ENCODE measurements around the gene SHLD2. TPM values are rescaled to one million over a fixed set of nuclear protein-coding genes. Genes with fewer than 3 reads are reported as not detected.
"Not testable (repeated sequence)": the region's sequence is repeated elsewhere in the genome, so short reads cannot be mapped to it uniquely, and the experiment has no call there.

Gene SHLD2
- total and polyA plus RNA-seq, 2 of the 13 experiments (the other 11 are each of a cell fraction or from before 2014, with no cell fraction given) = 25.7 to 53.7 TPM

DNA sequence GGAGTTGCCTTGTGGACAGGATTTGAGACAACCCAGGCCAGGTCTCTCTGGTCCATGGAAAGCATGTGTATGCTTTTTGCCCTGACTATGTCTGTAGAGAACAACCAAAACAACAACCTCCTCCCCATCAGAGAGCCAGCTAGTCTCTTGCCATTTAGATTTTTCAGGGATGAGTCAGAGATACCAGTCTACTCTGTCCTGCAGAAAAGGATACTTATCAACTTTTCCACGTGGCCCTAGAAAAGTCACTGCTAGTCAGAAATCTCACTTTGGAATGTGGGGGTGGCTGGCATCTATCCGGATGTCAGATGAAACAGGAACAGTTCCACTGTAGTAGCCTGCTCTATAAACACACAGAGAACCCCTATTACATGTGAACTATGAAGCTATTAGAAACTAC, 116.8 kb downstream of the SHLD2 start:
- CTCF ChIA-PET (ENCODE audit: low intra/inter-chr PET ratio, low total read pairs); H3K9ac ChIP-seq (ENCODE audit: insufficient read depth, low read depth, low read length); H3K36me3 ChIP-seq (replicated peaks in 1 of 2; ENCODE audit: control insufficient read depth in 1 of 2, insufficient read depth in 2 of 2, low read length in 2 of 2); H3K27me3 ChIP-seq (ENCODE audit: control insufficient read depth in 1 of 2, insufficient read depth in 2 of 2, low read length in 2 of 2); H2AFZ ChIP-seq (ENCODE audit: low read length); BruUV-seq (replicated peaks); ATAC-seq; H4K20me1 ChIP-seq (ENCODE audit: insufficient read depth, low read length); H3K4me2 ChIP-seq (ENCODE audit: low read depth, low read length); H3K27ac ChIP-seq (ENCODE audit: extremely low read length, insufficient read depth, low read length); POLR2A ChIA-PET; H3K4me1 ChIP-seq (ENCODE audit: insufficient read depth, low read length); FAIRE-seq; H3K79me2 ChIP-seq (ENCODE audit: insufficient read depth, low read length); H3K4me3 ChIP-seq (replicated peaks in 1 of 3; ENCODE audit: insufficient read depth in 1 of 3, low read depth in 2 of 3, low read length in 3 of 3); in situ Hi-C loops (cut with HindIII; ENCODE audit: extremely low pct_ligation_motif_present, low pct_unique_long_range_greater_than_20kb); H3K9me3 ChIP-seq (ENCODE audit: low read length); intact Hi-C loops (cut with micrococcal nuclease; ENCODE audit: unreplicated experiment): not testable (repeated sequence)
- peak; percentile 3 for DNase-seq (ENCODE audit: low spot score)
- 73% methylated on average over 2 of the region's 2 CpGs for WGBS (ENCODE audit: low lambda C conversion rate)
- TF ChIP-seq FOSL2 (CRISPR knock-in tag; IDR thresholded peaks at IDR 0.05) = peak; percentile 41; the same call in 1 of the 2 replicates

GRCh38 chr10:87213150-87213765, 118.3 kb downstream of the SHLD2 start:
- DNase-seq (ENCODE audit: low spot score); H3K79me2 ChIP-seq (ENCODE audit: insufficient read depth, low read length); H3K36me3 ChIP-seq (replicated peaks in 1 of 2; ENCODE audit: control insufficient read depth in 1 of 2, insufficient read depth in 2 of 2, low read length in 2 of 2); H3K9ac ChIP-seq (ENCODE audit: insufficient read depth, low read depth, low read length); in situ Hi-C loops (cut with HindIII; ENCODE audit: extremely low pct_ligation_motif_present, low pct_unique_long_range_greater_than_20kb); BruUV-seq (replicated peaks); H3K27ac ChIP-seq (ENCODE audit: extremely low read length, insufficient read depth, low read length); FAIRE-seq; ATAC-seq; H4K20me1 ChIP-seq (ENCODE audit: insufficient read depth, low read length); CTCF ChIA-PET (ENCODE audit: low intra/inter-chr PET ratio, low total read pairs); H3K4me2 ChIP-seq (ENCODE audit: low read depth, low read length); H2AFZ ChIP-seq (ENCODE audit: low read length); H3K4me1 ChIP-seq (ENCODE audit: insufficient read depth, low read length); intact Hi-C loops (cut with micrococcal nuclease; ENCODE audit: unreplicated experiment); H3K9me3 ChIP-seq (ENCODE audit: low read length); H3K4me3 ChIP-seq (replicated peaks in 1 of 3; ENCODE audit: insufficient read depth in 1 of 3, low read depth in 2 of 3, low read length in 3 of 3); H3K27me3 ChIP-seq (ENCODE audit: control insufficient read depth in 1 of 2, insufficient read depth in 2 of 2, low read length in 2 of 2): not testable (repeated sequence)
- WGBS (ENCODE audit: low lambda C conversion rate) = 94% methylated on average over 4 of the region's 8 CpGs
- POLR2A ChIA-PET = interaction anchor here (0.7 kb wide), 1 partner anchor 611 kb away, joined by 3 read pairs; no protein-coding TSS in a partner anchor

GRCh38 chr10:87213806-87214205, 118.8 kb downstream of the SHLD2 start:
- DNase-seq (ENCODE audit: low spot score); POLR2A ChIA-PET; H3K4me2 ChIP-seq (ENCODE audit: low read depth, low read length); BruUV-seq (replicated peaks); H3K9me3 ChIP-seq (ENCODE audit: low read length); intact Hi-C loops (cut with micrococcal nuclease; ENCODE audit: unreplicated experiment); H3K9ac ChIP-seq (ENCODE audit: insufficient read depth, low read depth, low read length); ATAC-seq; CTCF ChIA-PET (ENCODE audit: low intra/inter-chr PET ratio, low total read pairs); H3K36me3 ChIP-seq (replicated peaks in 1 of 2; ENCODE audit: control insufficient read depth in 1 of 2, insufficient read depth in 2 of 2, low read length in 2 of 2); H3K27ac ChIP-seq (ENCODE audit: extremely low read length, insufficient read depth, low read length); H3K27me3 ChIP-seq (ENCODE audit: control insufficient read depth in 1 of 2, insufficient read depth in 2 of 2, low read length in 2 of 2); H3K79me2 ChIP-seq (ENCODE audit: insufficient read depth, low read length); FAIRE-seq; in situ Hi-C loops (cut with HindIII; ENCODE audit: extremely low pct_ligation_motif_present, low pct_unique_long_range_greater_than_20kb); H2AFZ ChIP-seq (ENCODE audit: low read length); H3K4me3 ChIP-seq (replicated peaks in 1 of 3; ENCODE audit: insufficient read depth in 1 of 3, low read depth in 2 of 3, low read length in 3 of 3); H4K20me1 ChIP-seq (ENCODE audit: insufficient read depth, low read length); H3K4me1 ChIP-seq (ENCODE audit: insufficient read depth, low read length): not testable (repeated sequence)
- no CpG with 5 or more reads among the region's 21 CpGs for WGBS (ENCODE audit: low lambda C conversion rate)

GRCh38 chr10:87216120-87216519, 121.1 kb downstream of the SHLD2 start:
- H3K79me2 ChIP-seq (ENCODE audit: insufficient read depth, low read length); H3K4me1 ChIP-seq (ENCODE audit: insufficient read depth, low read length); H4K20me1 ChIP-seq (ENCODE audit: insufficient read depth, low read length); H3K36me3 ChIP-seq (replicated peaks in 1 of 2; ENCODE audit: control insufficient read depth in 1 of 2, insufficient read depth in 2 of 2, low read length in 2 of 2); H2AFZ ChIP-seq (ENCODE audit: low read length); H3K4me2 ChIP-seq (ENCODE audit: low read depth, low read length); intact Hi-C loops (cut with micrococcal nuclease; ENCODE audit: unreplicated experiment); in situ Hi-C loops (cut with HindIII; ENCODE audit: extremely low pct_ligation_motif_present, low pct_unique_long_range_greater_than_20kb); BruUV-seq (replicated peaks); DNase-seq (ENCODE audit: low spot score); FAIRE-seq; CTCF ChIA-PET (ENCODE audit: low intra/inter-chr PET ratio, low total read pairs); ATAC-seq; H3K27ac ChIP-seq (ENCODE audit: extremely low read length, insufficient read depth, low read length); POLR2A ChIA-PET; H3K9ac ChIP-seq (ENCODE audit: insufficient read depth, low read depth, low read length); H3K27me3 ChIP-seq (ENCODE audit: control insufficient read depth in 1 of 2, insufficient read depth in 2 of 2, low read length in 2 of 2); H3K4me3 ChIP-seq (replicated peaks in 1 of 3; ENCODE audit: insufficient read depth in 1 of 3, low read depth in 2 of 3, low read length in 3 of 3); H3K9me3 ChIP-seq (ENCODE audit: low read length): not testable (repeated sequence)
- WGBS (ENCODE audit: low lambda C conversion rate) = no CpG with 5 or more reads among the region's 11 CpGs
